Measurements from ENCODE around the gene SNRNP48. TPM values are rescaled to one million over a fixed set of nuclear protein-coding genes. Genes with fewer than 3 reads are reported as not detected.

The SNRNP48 gene
- total RNA-seq, 1 experiment from 2014 or later = 7.7 TPM

DNA sequence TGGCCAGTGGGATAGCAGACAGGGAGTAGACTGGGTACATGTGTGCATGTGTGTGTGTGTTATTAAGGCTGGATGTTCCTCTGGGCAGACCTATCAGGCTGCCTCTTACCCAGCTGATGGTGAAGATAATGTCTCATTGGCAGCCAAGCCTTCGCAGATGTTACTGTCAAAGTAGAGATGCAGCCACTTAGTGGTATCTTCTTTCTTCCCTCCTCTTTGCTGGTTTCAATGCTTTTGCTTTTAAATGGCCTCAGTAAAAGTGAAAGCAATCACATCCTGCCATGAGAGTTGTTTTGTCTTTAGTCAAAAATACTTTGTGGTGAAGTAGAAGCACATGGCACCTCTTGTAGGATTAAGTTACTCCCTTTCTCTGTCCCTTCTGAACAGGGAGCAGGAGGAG, 57.5 kb downstream of the SNRNP48 start:
- intact Hi-C loops (cut with micrococcal nuclease) = no loop called here
- POLR2A ChIA-PET (ENCODE audit: unreplicated experiment) = no interaction called here
- Histone ChIP-seq H3K27ac (ENCODE audit: low read length) (no peak overlapping the region), H3K9me3 (ENCODE audit: low read length) (no peaks in the 10 kb centered on the region), H3K4me3 (ENCODE audit: low read length) (no peak overlapping the region), H3K4me1 (ENCODE audit: insufficient read depth, low read length) (peaks cover 18% of the 10 kb centered on the region), H3F3A (ENCODE audit: low read length, unreplicated experiment) (no peaks in the 10 kb centered on the region), H3K79me2 (ENCODE audit: low read length) (no peaks in the 10 kb centered on the region), H3K9ac (ENCODE audit: low read length) (no peak overlapping the region), H3K9me2 (replicated peaks; ENCODE audit: low read length) (no peaks in the 10 kb centered on the region), H4K20me1 (ENCODE audit: low read length) (no peaks in the 10 kb centered on the region), H2AFZ (ENCODE audit: low read length) (no peak overlapping the region), H3K36me3 (ENCODE audit: low read depth, low read length) (no peaks in the 10 kb centered on the region), H3K27me3 (ENCODE audit: low read length) (no peaks in the 10 kb centered on the region), H3K4me2 (ENCODE audit: low read length) (no peak overlapping the region)
- TF ChIP-seq, protein P1, sequence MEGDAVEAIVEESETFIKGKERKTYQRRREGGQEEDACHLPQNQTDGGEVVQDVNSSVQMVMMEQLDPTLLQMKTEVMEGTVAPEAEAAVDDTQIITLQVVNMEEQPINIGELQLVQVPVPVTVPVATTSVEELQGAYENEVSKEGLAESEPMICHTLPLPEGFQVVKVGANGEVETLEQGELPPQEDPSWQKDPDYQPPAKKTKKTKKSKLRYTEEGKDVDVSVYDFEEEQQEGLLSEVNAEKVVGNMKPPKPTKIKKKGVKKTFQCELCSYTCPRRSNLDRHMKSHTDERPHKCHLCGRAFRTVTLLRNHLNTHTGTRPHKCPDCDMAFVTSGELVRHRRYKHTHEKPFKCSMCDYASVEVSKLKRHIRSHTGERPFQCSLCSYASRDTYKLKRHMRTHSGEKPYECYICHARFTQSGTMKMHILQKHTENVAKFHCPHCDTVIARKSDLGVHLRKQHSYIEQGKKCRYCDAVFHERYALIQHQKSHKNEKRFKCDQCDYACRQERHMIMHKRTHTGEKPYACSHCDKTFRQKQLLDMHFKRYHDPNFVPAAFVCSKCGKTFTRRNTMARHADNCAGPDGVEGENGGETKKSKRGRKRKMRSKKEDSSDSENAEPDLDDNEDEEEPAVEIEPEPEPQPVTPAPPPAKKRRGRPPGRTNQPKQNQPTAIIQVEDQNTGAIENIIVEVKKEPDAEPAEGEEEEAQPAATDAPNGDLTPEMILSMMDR (conservative IDR thresholded peaks at IDR 0.05; ENCODE audit: low read depth, low read length) = no peak
- no peak for TF ChIP-seq EZH2 (IDR thresholded peaks at IDR 0.05; ENCODE audit: low read length, unreplicated experiment)
- no peak for TF ChIP-seq EZH2phosphoT487 (IDR thresholded peaks at IDR 0.05; ENCODE audit: borderline replicate concordance, low read length)
- no peak for DNase-seq
- CTCF ChIA-PET = no interaction called here
- no peak for ATAC-seq
- BruUV-seq (replicated peaks) = no TSS peak

DNA sequence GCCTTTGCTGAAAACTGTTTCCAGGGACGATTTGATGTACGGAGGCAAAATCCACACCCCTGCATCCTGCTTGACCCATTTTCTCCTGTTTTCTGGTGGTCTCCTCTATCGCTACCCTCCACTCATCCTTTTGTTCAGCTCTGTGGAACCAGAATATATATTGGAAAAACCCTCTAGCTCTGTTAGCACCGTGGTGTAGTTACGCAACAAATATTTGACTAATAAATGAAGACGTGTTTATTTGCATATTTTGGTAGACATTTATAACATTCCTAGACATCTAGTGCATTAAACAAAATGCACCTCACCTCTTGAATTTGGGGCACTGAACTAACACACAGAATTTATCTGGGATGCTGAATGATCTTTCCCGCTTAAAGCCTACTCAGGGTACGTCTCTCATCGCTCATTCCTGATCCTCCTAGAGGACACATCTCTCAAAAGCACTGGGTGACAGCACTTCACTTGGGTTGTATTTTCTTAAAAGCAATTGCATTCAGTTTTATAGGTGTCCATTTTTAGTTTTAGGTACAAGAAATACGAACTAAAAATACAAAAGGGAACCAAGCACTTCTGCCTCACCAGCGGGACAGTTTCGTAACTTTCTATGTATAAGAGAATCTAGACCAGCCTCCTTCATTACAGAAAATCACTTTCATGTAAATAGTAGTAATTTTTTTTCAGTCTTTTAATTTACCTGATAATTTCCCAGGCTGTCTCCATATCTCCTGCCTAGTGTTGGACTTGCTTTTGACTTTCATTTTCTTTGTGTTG, 59.2 kb downstream of the SNRNP48 start:
- no TSS peak for BruUV-seq (replicated peaks)
- Histone ChIP-seq H3K9me3 (ENCODE audit: low read length) (no peaks in the 10 kb centered on the region), H3K4me2 (ENCODE audit: low read length) (no peak overlapping the region), H3K79me2 (ENCODE audit: low read length) (no peaks in the 10 kb centered on the region), H3K9ac (ENCODE audit: low read length) (no peak overlapping the region), H3K9me2 (replicated peaks; ENCODE audit: low read length) (no peaks in the 10 kb centered on the region), H3K4me1 (ENCODE audit: insufficient read depth, low read length) (peaks cover 14% of the 10 kb centered on the region), H3K27ac (ENCODE audit: low read length) (no peak overlapping the region), H3K27me3 (ENCODE audit: low read length) (no peaks in the 10 kb centered on the region), H4K20me1 (ENCODE audit: low read length) (no peaks in the 10 kb centered on the region), H2AFZ (ENCODE audit: low read length) (no peak overlapping the region), H3K36me3 (ENCODE audit: low read depth, low read length) (no peaks in the 10 kb centered on the region), H3F3A (ENCODE audit: low read length, unreplicated experiment) (no peaks in the 10 kb centered on the region), H3K4me3 (ENCODE audit: low read length) (no peak overlapping the region)
- TF ChIP-seq EZH2 (IDR thresholded peaks at IDR 0.05; ENCODE audit: low read length, unreplicated experiment) (no peak), EZH2phosphoT487 (IDR thresholded peaks at IDR 0.05; ENCODE audit: borderline replicate concordance, low read length) (no peak)
- TF ChIP-seq, protein P1 (conservative IDR thresholded peaks at IDR 0.05; ENCODE audit: low read depth, low read length) = no peak
- intact Hi-C loops (cut with micrococcal nuclease) = no loop called here
- ATAC-seq (no peak), DNase-seq (no peak)
- ChIA-PET POLR2A (ENCODE audit: unreplicated experiment) (no interaction called here), CTCF (no interaction called here)

DNA sequence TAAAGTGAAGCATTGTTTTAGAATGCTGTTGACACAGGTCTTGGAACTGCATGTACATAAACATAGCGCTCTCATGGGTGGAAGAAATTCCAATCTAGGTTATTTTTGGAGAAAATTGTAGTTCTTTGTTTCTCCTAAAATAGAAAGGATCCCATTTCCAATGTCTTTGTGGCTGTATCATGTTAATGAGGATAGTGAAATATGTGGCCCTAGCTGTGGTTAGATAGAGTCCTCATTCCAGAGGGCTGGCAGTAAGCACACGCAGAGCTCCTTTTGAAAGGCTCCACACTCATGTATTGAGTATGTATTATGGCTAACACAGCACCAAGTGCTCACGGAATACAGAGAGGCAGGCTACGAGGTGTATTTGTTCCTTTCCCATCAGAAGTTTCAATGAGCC, 60.9 kb downstream of the SNRNP48 start:
- CTCF ChIA-PET = no interaction called here
- H3K27me3 ChIP-seq (ENCODE audit: low read length) = no peaks in the 10 kb centered on the region

More for the DNA sequence above, 60.9 kb downstream of the SNRNP48 start:
- H3K9ac ChIP-seq (ENCODE audit: low read length) = no peak overlapping the region
- H3F3A ChIP-seq (ENCODE audit: low read length, unreplicated experiment) = no peaks in the 10 kb centered on the region
- H3K4me1 ChIP-seq (ENCODE audit: insufficient read depth, low read length) = no peaks in the 10 kb centered on the region
- TF ChIP-seq, protein P1 (conservative IDR thresholded peaks at IDR 0.05; ENCODE audit: low read depth, low read length) = no peak
- TF ChIP-seq EZH2 (IDR thresholded peaks at IDR 0.05; ENCODE audit: low read length, unreplicated experiment) = no peak
- TF ChIP-seq EZH2phosphoT487 (IDR thresholded peaks at IDR 0.05; ENCODE audit: borderline replicate concordance, low read length) = no peak
- intact Hi-C loops (cut with micrococcal nuclease) = no loop called here
- DNase-seq (no peak), ATAC-seq (no peak)
- no peak overlapping the region for H3K4me3 ChIP-seq (ENCODE audit: low read length)
- H4K20me1 ChIP-seq (ENCODE audit: low read length) = no peaks in the 10 kb centered on the region
- H3K36me3 ChIP-seq (ENCODE audit: low read depth, low read length) = no peaks in the 10 kb centered on the region
- H3K27ac ChIP-seq (ENCODE audit: low read length) = no peak overlapping the region
- no peaks in the 10 kb centered on the region for H3K9me3 ChIP-seq (ENCODE audit: low read length)
- H3K4me2 ChIP-seq (ENCODE audit: low read length) = no peak overlapping the region
- no peaks in the 10 kb centered on the region for H3K9me2 ChIP-seq (replicated peaks; ENCODE audit: low read length)
- BruUV-seq (replicated peaks) = no TSS peak
- H2AFZ ChIP-seq (ENCODE audit: low read length) = no peak overlapping the region
- no peaks in the 10 kb centered on the region for H3K79me2 ChIP-seq (ENCODE audit: low read length)
- POLR2A ChIA-PET (ENCODE audit: unreplicated experiment) = no interaction called here

Measured in PC-3 (cell line).